ENCODE measurements around the gene PTPRJ. TPM values are rescaled to one million over a fixed set of nuclear protein-coding genes. Genes with fewer than 3 reads are reported as not detected.

PTPRJ gene
- polyA plus RNA-seq, 1 donor (not counting 4 experiments of a cell fraction or from before 2014, with no cell fraction given) = 0.84 TPM

GRCh38 chr11:48098024-48098423, 117.7 kb downstream of the PTPRJ start:
- TF ChIP-seq CTCF (optimal IDR thresholded peaks at IDR 0.05 in 1 of 3, IDR thresholded peaks at IDR 0.05 in 1 of 3, conservative IDR thresholded peaks at IDR 0.05 in 1 of 3; ENCODE audit: extremely low read depth in 1 of 3, insufficient read depth in 2 of 3, low read length in 3 of 3) (no peak), EZH2 (IDR thresholded peaks at IDR 0.05; ENCODE audit: low read length) (no peak)
- Histone ChIP-seq H3K9me3 (ENCODE audit: control insufficient read depth, low read depth, low read length) (no peaks in the 10 kb centered on the region), H3K4me2 (ENCODE audit: control insufficient read depth, extremely low read depth, insufficient read depth, low read depth, low read length) (no peak overlapping the region), H3K36me3 (ENCODE audit: control insufficient read depth in 2 of 2, extremely low read depth in 1 of 2, insufficient read depth in 2 of 2, low read length in 2 of 2) (no peaks in the 10 kb centered on the region), H3K4me3 (ENCODE audit: control insufficient read depth in 2 of 3, extremely low read depth in 1 of 3, insufficient read depth in 2 of 3, low read depth in 1 of 3, low read length in 3 of 3) (no peak overlapping the region), H3K79me2 (ENCODE audit: control insufficient read depth, insufficient read depth, low read length) (no peaks in the 10 kb centered on the region), H3K27ac (ENCODE audit: control insufficient read depth, insufficient read depth, low read length) (no peak overlapping the region), H4K20me1 (ENCODE audit: control insufficient read depth, extremely low read depth, insufficient read depth, low read length) (no peaks in the 10 kb centered on the region), H3K27me3 (ENCODE audit: control insufficient read depth, extremely low read depth, insufficient read depth, low read length) (no peaks in the 10 kb centered on the region), H3K9me1 (ENCODE audit: control insufficient read depth, extremely low read depth, insufficient read depth, low read length) (no peaks in the 10 kb centered on the region), H2AFZ (ENCODE audit: control insufficient read depth, low read length) (no peak overlapping the region), H3K4me1 (ENCODE audit: control insufficient read depth, extremely low read depth, insufficient read depth, low read length) (peaks cover 3% of the 10 kb centered on the region), H3K9ac (ENCODE audit: control insufficient read depth, extremely low read depth, insufficient read depth, low read length) (no peak overlapping the region)
- dilution Hi-C loops (cut with MboI; ENCODE audit: extremely low pct_ligation_motif_present, low sequenced_read_pairs) = no loop called here
- FAIRE-seq = no peak
- DNase-seq (ENCODE audit: low read depth, low spot score) = no peak

DNA sequence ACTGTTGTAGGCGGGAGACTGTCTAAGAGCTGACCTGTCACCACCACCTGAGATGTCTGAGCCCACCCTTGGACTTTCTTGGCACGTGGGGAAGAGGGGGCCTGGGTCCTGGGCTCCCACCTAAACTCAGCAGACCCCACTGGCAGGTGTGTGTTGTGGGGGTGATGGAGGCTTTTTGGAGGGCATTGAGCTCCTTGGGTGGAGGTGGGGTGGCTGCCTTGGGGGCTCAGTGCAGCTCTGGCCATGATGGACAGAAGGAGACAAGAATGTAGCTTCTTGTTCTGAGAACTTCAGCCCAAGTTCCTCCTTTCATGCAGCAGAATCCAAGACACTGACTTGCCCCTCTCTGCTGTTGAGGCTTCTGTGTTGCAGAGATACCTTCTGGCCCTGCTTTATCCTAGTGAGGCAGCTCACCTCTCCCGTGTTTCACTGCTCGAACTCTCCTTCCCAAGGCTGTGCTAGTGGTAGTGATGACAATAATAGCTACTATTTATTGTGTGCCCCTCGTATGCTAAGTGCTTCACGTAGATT, 119.6 kb downstream of the PTPRJ start:
- no peaks in the 10 kb centered on the region for H3K79me2 ChIP-seq (ENCODE audit: control insufficient read depth, insufficient read depth, low read length)
- DNase-seq (ENCODE audit: low read depth, low spot score) (no peak), FAIRE-seq (no peak)
- peaks cover 3% of the 10 kb centered on the region for H3K4me1 ChIP-seq (ENCODE audit: control insufficient read depth, extremely low read depth, insufficient read depth, low read length)
- no peaks in the 10 kb centered on the region for H3K9me3 ChIP-seq (ENCODE audit: control insufficient read depth, low read depth, low read length)
- dilution Hi-C loops (cut with MboI; ENCODE audit: extremely low pct_ligation_motif_present, low sequenced_read_pairs) = no loop called here
- H3K4me3 ChIP-seq (ENCODE audit: control insufficient read depth in 2 of 3, extremely low read depth in 1 of 3, insufficient read depth in 2 of 3, low read depth in 1 of 3, low read length in 3 of 3) = no peak overlapping the region
- no peak overlapping the region for H2AFZ ChIP-seq (ENCODE audit: control insufficient read depth, low read length)
- H3K9me1 ChIP-seq (ENCODE audit: control insufficient read depth, extremely low read depth, insufficient read depth, low read length) = no peaks in the 10 kb centered on the region
- no peak overlapping the region for H3K9ac ChIP-seq (ENCODE audit: control insufficient read depth, extremely low read depth, insufficient read depth, low read length)
- TF ChIP-seq CTCF (optimal IDR thresholded peaks at IDR 0.05 in 1 of 3, IDR thresholded peaks at IDR 0.05 in 1 of 3, conservative IDR thresholded peaks at IDR 0.05 in 1 of 3; ENCODE audit: extremely low read depth in 1 of 3, insufficient read depth in 2 of 3, low read length in 3 of 3) (no peak), EZH2 (IDR thresholded peaks at IDR 0.05; ENCODE audit: low read length) (no peak)
- no peak overlapping the region for H3K4me2 ChIP-seq (ENCODE audit: control insufficient read depth, extremely low read depth, insufficient read depth, low read depth, low read length)
- H3K36me3 ChIP-seq (ENCODE audit: control insufficient read depth in 2 of 2, extremely low read depth in 1 of 2, insufficient read depth in 2 of 2, low read length in 2 of 2) = no peaks in the 10 kb centered on the region
- H3K27ac ChIP-seq (ENCODE audit: control insufficient read depth, insufficient read depth, low read length) = no peak overlapping the region
- H3K27me3 ChIP-seq (ENCODE audit: control insufficient read depth, extremely low read depth, insufficient read depth, low read length) = no peaks in the 10 kb centered on the region
- no peaks in the 10 kb centered on the region for H4K20me1 ChIP-seq (ENCODE audit: control insufficient read depth, extremely low read depth, insufficient read depth, low read length)
